Breast epithelium (tissue), 3 donors: ENCODE measurements around the gene WDR1.

Experiments used
- POLR2A ChIP-seq: fragments of 450-650 bp; IDR thresholded peaks from one replicate; pipeline ENCODE4 v1.6.1; 2016; ENCODE audit warnings: antibody characterized with exemption, mild to moderate bottlenecking, moderate library complexity
- POLR2AphosphoS5 ChIP-seq, 3 donors: sonication (generic); formaldehyde crosslinking; IDR thresholded peaks; one replicate each; pipeline ENCODE4 v1.6.1; 2017; ENCODE audit warnings: antibody characterized with exemption in 3 of 3
- TF ChIP-seq, protein P1 (sequence below), 3 donors: fragments of 450-650 bp; IDR thresholded peaks; one replicate each; pipeline ENCODE4 v1.5.1; 2016 to 2017; ENCODE audit warnings: antibody characterized with exemption in 3 of 3, mild to moderate bottlenecking in 3 of 3, moderate library complexity in 3 of 3

DNA sequence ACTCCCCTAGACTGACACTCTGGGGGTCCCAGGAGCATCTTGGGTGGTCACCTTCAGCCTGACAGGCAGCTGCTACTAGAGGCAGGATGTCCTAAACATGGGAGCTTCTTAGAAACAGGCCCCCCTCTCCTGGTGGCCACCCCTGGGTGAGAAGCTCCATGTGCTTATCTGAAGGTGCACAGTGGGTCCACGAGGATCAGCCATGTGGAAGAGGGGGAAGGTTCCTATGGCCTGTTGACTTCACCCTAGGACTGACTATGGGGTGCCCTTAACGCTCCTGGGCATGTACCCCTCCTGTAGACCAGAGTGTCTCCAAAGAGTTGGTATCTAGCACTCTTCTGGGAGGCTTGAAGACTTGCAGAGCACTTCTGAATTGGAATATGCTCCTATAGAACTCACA is 22.9 kb upstream of the WDR1 start:
- TF ChIP-seq, protein P1, sequence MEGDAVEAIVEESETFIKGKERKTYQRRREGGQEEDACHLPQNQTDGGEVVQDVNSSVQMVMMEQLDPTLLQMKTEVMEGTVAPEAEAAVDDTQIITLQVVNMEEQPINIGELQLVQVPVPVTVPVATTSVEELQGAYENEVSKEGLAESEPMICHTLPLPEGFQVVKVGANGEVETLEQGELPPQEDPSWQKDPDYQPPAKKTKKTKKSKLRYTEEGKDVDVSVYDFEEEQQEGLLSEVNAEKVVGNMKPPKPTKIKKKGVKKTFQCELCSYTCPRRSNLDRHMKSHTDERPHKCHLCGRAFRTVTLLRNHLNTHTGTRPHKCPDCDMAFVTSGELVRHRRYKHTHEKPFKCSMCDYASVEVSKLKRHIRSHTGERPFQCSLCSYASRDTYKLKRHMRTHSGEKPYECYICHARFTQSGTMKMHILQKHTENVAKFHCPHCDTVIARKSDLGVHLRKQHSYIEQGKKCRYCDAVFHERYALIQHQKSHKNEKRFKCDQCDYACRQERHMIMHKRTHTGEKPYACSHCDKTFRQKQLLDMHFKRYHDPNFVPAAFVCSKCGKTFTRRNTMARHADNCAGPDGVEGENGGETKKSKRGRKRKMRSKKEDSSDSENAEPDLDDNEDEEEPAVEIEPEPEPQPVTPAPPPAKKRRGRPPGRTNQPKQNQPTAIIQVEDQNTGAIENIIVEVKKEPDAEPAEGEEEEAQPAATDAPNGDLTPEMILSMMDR (IDR thresholded peaks at IDR 0.05): no peak
- no peak for TF ChIP-seq POLR2AphosphoS5 (IDR thresholded peaks at IDR 0.05)
- TF ChIP-seq POLR2A: no peak
